Keratinocyte (primary cell): ENCODE data around the gene SPTBN4.

Experiments
- CTCF ChIP-seq, 3 experiments: IDR thresholded peaks in 1 of 3; conservative IDR thresholded peaks in 1 of 3; optimal IDR thresholded peaks in 1 of 3; 2 replicates in 2 of 3; 3 replicates in 1 of 3; pipeline versions ENCODE3 to v1.5.1; 2011; ENCODE audit warnings: low read length in 3 of 3, mild to moderate bottlenecking in 3 of 3, moderate library complexity in 2 of 3, control low read depth in 1 of 3, inconsistent platforms in 1 of 3; ENCODE audit not compliant: insufficient read depth in 2 of 3; ENCODE audit errors: extremely low read depth in 1 of 3
- EZH2 ChIP-seq: IDR thresholded peaks from one replicate; pipeline ENCODE4 v1.6.1; 2012; ENCODE audit warnings: inconsistent platforms, mild to moderate bottlenecking, low read length, moderate library complexity

- no peak for TF ChIP-seq CTCF (optimal IDR thresholded peaks at IDR 0.05 in 1 of 3, IDR thresholded peaks at IDR 0.05 in 1 of 3, conservative IDR thresholded peaks at IDR 0.05 in 1 of 3; ENCODE audit: extremely low read depth in 1 of 3, insufficient read depth in 2 of 3, low read length in 3 of 3)
- no peak for TF ChIP-seq EZH2
These were observed 105.2 kb downstream of the SPTBN4 start for GRCh38 chr19:40571831-40572495.
